ENCODE data around the gene TMEM139. TPM values are rescaled to one million over a fixed set of nuclear protein-coding genes. Genes with fewer than 3 reads are reported as not detected.

TMEM139 gene
- total RNA-seq, 1 donor from 2014 or later = 8.8 TPM

- H3K4me1 ChIP-seq = peaks cover 35% of the 10 kb centered on the region
- H3K4me3 ChIP-seq = peak overlapping the region; percentile 73
- no peaks in the 10 kb centered on the region for H3K27me3 ChIP-seq (ENCODE audit: low read depth)
- H3K9me3 ChIP-seq (replicated peaks) = no peaks in the 10 kb centered on the region
- peaks cover 34% of the 10 kb centered on the region for H3K36me3 ChIP-seq
- peak; percentile 17 for DNase-seq
- no peak for TF ChIP-seq CTCF (IDR thresholded peaks at IDR 0.05; ENCODE audit: borderline replicate concordance)
- intact Hi-C loops (cut with micrococcal nuclease) = no loop called here
- peak overlapping the region; percentile 90 for H3K27ac ChIP-seq (replicated peaks)
These were observed 19.6 kb upstream of the TMEM139 start for GRCh38 chr7:143265017-143265693.

- no peak for TF ChIP-seq CTCF (IDR thresholded peaks at IDR 0.05; ENCODE audit: borderline replicate concordance)
- Histone ChIP-seq H3K27ac (replicated peaks) (no peak overlapping the region), H3K27me3 (ENCODE audit: low read depth) (no peaks in the 10 kb centered on the region), H3K9me3 (replicated peaks) (no peaks in the 10 kb centered on the region), H3K36me3 (peaks cover 37% of the 10 kb centered on the region), H3K4me3 (no peak overlapping the region), H3K4me1 (peaks cover 20% of the 10 kb centered on the region)
- intact Hi-C loops (cut with micrococcal nuclease) = no loop called here
- DNase-seq = no peak
These were observed 15.5 kb upstream of the TMEM139 start for GRCh38 chr7:143269251-143269650.

GRCh38 chr7:143271240-143271639 is 13.5 kb upstream of the TMEM139 start:
- intact Hi-C loops (cut with micrococcal nuclease) = no loop called here
- TF ChIP-seq CTCF (IDR thresholded peaks at IDR 0.05; ENCODE audit: borderline replicate concordance) = no peak
- no peak overlapping the region for H3K4me3 ChIP-seq
- no peaks in the 10 kb centered on the region for H3K9me3 ChIP-seq (replicated peaks)
- peaks cover under 1% of the 10 kb centered on the region for H3K4me1 ChIP-seq
- peaks cover 37% of the 10 kb centered on the region for H3K36me3 ChIP-seq
- no peak for DNase-seq
- H3K27me3 ChIP-seq (ENCODE audit: low read depth) = no peaks in the 10 kb centered on the region
- no peak overlapping the region for H3K27ac ChIP-seq (replicated peaks)

- TF ChIP-seq CTCF (IDR thresholded peaks at IDR 0.05; ENCODE audit: borderline replicate concordance) = no peak
- no peaks in the 10 kb centered on the region for H3K9me3 ChIP-seq (replicated peaks)
- no peaks in the 10 kb centered on the region for H3K27me3 ChIP-seq (ENCODE audit: low read depth)
- H3K4me1 ChIP-seq = no peaks in the 10 kb centered on the region
- intact Hi-C loops (cut with micrococcal nuclease) = no loop called here
- no peak overlapping the region for H3K27ac ChIP-seq (replicated peaks)
- H3K36me3 ChIP-seq = peaks cover 25% of the 10 kb centered on the region
- H3K4me3 ChIP-seq = no peak overlapping the region
- DNase-seq = no peak
These were observed 11.9 kb upstream of the TMEM139 start for GRCh38 chr7:143272871-143273270.

GRCh38 chr7:143279186-143280098 is 5.3 kb upstream of the TMEM139 start:
- Histone ChIP-seq H3K4me1 (peaks cover 33% of the 10 kb centered on the region), H3K27ac (replicated peaks) (peak overlapping the region; percentile 83), H3K9me3 (replicated peaks) (no peaks in the 10 kb centered on the region), H3K4me3 (peak overlapping the region; percentile 41), H3K27me3 (ENCODE audit: low read depth) (no peaks in the 10 kb centered on the region), H3K36me3 (no peaks in the 10 kb centered on the region)
- no peak for DNase-seq
- TF ChIP-seq CTCF (IDR thresholded peaks at IDR 0.05; ENCODE audit: borderline replicate concordance) = no peak
- intact Hi-C loops (cut with micrococcal nuclease) = no loop called here

Data from left ventricle myocardium inferior (tissue), 1 donor.